ENCODE data around the gene TRAK1.

The TRAK1 gene

GRCh38 chr3:42092006-42092405 is 849 bp downstream of the TRAK1 start:
- Histone ChIP-seq H3K18ac (ENCODE audit: low read depth in 1 of 2, low read length in 2 of 2) (no peak overlapping the region), H3K4me2 (ENCODE audit: low read length, poor library complexity, severe bottlenecking) (no peak overlapping the region), H3K27me3 (ENCODE audit: control insufficient read depth in 1 of 2, insufficient read depth in 1 of 2, low read length in 2 of 2) (no peaks in the 10 kb centered on the region), H3K27ac (ENCODE audit: low read length, poor library complexity, severe bottlenecking) (no peak overlapping the region), H3K9ac (ENCODE audit: low read length) (peak overlapping the region; percentile 87), H3K9me3 (ENCODE audit: control insufficient read depth, low read length) (no peaks in the 10 kb centered on the region), H2BK5ac (ENCODE audit: low read depth, low read length, poor library complexity, severe bottlenecking) (no peak overlapping the region), H2BK120ac (ENCODE audit: low read depth, low read length) (no peak overlapping the region), H2AFZ (ENCODE audit: low read depth, low read length) (no peak overlapping the region), H3K4me3 (ENCODE audit: insufficient read depth in 1 of 2, low read depth in 1 of 2, low read length in 2 of 2) (peak overlapping the region in 1 of 2 experiments; percentile 71), H2BK15ac (ENCODE audit: low read depth, poor library complexity, severe bottlenecking) (no peak overlapping the region), H3K23ac (ENCODE audit: low read length in 2 of 2) (no peak overlapping the region), H4K91ac (ENCODE audit: low read length) (no peak overlapping the region), H2BK12ac (ENCODE audit: low read length in 2 of 2) (no peak overlapping the region), H3K36me3 (ENCODE audit: control insufficient read depth in 1 of 2, insufficient read depth in 2 of 2, low read depth in 1 of 2, low read length in 2 of 2) (peaks cover 27 to 62% of the 10 kb centered on the region in 2 experiments), H3K4ac (ENCODE audit: low read depth in 1 of 2, low read length in 2 of 2) (no peak overlapping the region), H3K4me1 (ENCODE audit: control insufficient read depth, insufficient read depth, low read depth, low read length) (peaks cover 13% of the 10 kb centered on the region), H3K14ac (ENCODE audit: low read length in 2 of 2) (no peak overlapping the region), H4K8ac (ENCODE audit: low read length) (no peak overlapping the region), H3K79me1 (replicated peaks; ENCODE audit: low read length, poor library complexity, severe bottlenecking) (peaks cover 44% of the 10 kb centered on the region), H2AK5ac (ENCODE audit: low read length, severe bottlenecking) (no peak overlapping the region)
- no peak for DNase-seq
- WGBS: 75% methylated on average over 3 of the region's 3 CpGs

- Histone ChIP-seq H2BK5ac (ENCODE audit: low read depth, low read length, poor library complexity, severe bottlenecking) (no peak overlapping the region), H3K79me1 (replicated peaks; ENCODE audit: low read length, poor library complexity, severe bottlenecking) (peaks cover 44% of the 10 kb centered on the region), H3K4ac (ENCODE audit: low read depth in 1 of 2, low read length in 2 of 2) (peak overlapping the region in 1 of 2 experiments; percentile 44), H2BK120ac (ENCODE audit: low read depth, low read length) (no peak overlapping the region), H3K4me3 (ENCODE audit: insufficient read depth in 1 of 2, low read depth in 1 of 2, low read length in 2 of 2) (no peak overlapping the region), H3K36me3 (ENCODE audit: control insufficient read depth in 1 of 2, insufficient read depth in 2 of 2, low read depth in 1 of 2, low read length in 2 of 2) (peaks cover 16 to 45% of the 10 kb centered on the region in 2 experiments), H2AFZ (ENCODE audit: low read depth, low read length) (no peak overlapping the region), H2AK5ac (ENCODE audit: low read length, severe bottlenecking) (peak overlapping the region; percentile 33), H3K14ac (ENCODE audit: low read length in 2 of 2) (no peak overlapping the region), H3K27ac (ENCODE audit: low read length, poor library complexity, severe bottlenecking) (no peak overlapping the region), H3K4me1 (ENCODE audit: control insufficient read depth, insufficient read depth, low read depth, low read length) (peaks cover 13% of the 10 kb centered on the region), H3K23ac (ENCODE audit: low read length in 2 of 2) (no peak overlapping the region), H3K4me2 (ENCODE audit: low read length, poor library complexity, severe bottlenecking) (no peak overlapping the region), H2BK12ac (ENCODE audit: low read length in 2 of 2) (no peak overlapping the region), H2BK15ac (ENCODE audit: low read depth, poor library complexity, severe bottlenecking) (no peak overlapping the region), H3K9me3 (ENCODE audit: control insufficient read depth, low read length) (no peaks in the 10 kb centered on the region), H3K9ac (ENCODE audit: low read length) (peak overlapping the region; percentile 33), H3K18ac (ENCODE audit: low read depth in 1 of 2, low read length in 2 of 2) (peak overlapping the region in 1 of 2 experiments; percentile 46), H4K8ac (ENCODE audit: low read length) (no peak overlapping the region), H3K27me3 (ENCODE audit: control insufficient read depth in 1 of 2, insufficient read depth in 1 of 2, low read length in 2 of 2) (no peaks in the 10 kb centered on the region), H4K91ac (ENCODE audit: low read length) (no peak overlapping the region)
- WGBS: 85% methylated on average over 4 of the region's 4 CpGs
- DNase-seq: no peak
Observed at GRCh38 chr3:42094128-42094527, 3.0 kb downstream of the TRAK1 start.

- Histone ChIP-seq H3K4me2 (ENCODE audit: low read length, poor library complexity, severe bottlenecking) (no peak overlapping the region), H3K18ac (ENCODE audit: low read depth in 1 of 2, low read length in 2 of 2) (no peak overlapping the region), H3K4me1 (ENCODE audit: control insufficient read depth, insufficient read depth, low read depth, low read length) (peaks cover 9% of the 10 kb centered on the region), H3K23ac (ENCODE audit: low read length in 2 of 2) (no peak overlapping the region), H2AK5ac (ENCODE audit: low read length, severe bottlenecking) (peak overlapping the region; percentile 63), H3K79me1 (replicated peaks; ENCODE audit: low read length, poor library complexity, severe bottlenecking) (peaks cover 43% of the 10 kb centered on the region), H3K4ac (ENCODE audit: low read depth in 1 of 2, low read length in 2 of 2) (no peak overlapping the region), H2BK120ac (ENCODE audit: low read depth, low read length) (no peak overlapping the region), H3K36me3 (ENCODE audit: control insufficient read depth in 1 of 2, insufficient read depth in 2 of 2, low read depth in 1 of 2, low read length in 2 of 2) (peaks cover 14 to 38% of the 10 kb centered on the region in 2 experiments), H2BK12ac (ENCODE audit: low read length in 2 of 2) (no peak overlapping the region), H3K4me3 (ENCODE audit: insufficient read depth in 1 of 2, low read depth in 1 of 2, low read length in 2 of 2) (no peak overlapping the region), H3K14ac (ENCODE audit: low read length in 2 of 2) (no peak overlapping the region), H3K9ac (ENCODE audit: low read length) (peak overlapping the region; percentile 33), H3K27ac (ENCODE audit: low read length, poor library complexity, severe bottlenecking) (no peak overlapping the region), H4K91ac (ENCODE audit: low read length) (no peak overlapping the region), H2AFZ (ENCODE audit: low read depth, low read length) (no peak overlapping the region), H4K8ac (ENCODE audit: low read length) (no peak overlapping the region), H2BK5ac (ENCODE audit: low read depth, low read length, poor library complexity, severe bottlenecking) (no peak overlapping the region), H3K27me3 (ENCODE audit: control insufficient read depth in 1 of 2, insufficient read depth in 1 of 2, low read length in 2 of 2) (no peaks in the 10 kb centered on the region), H3K9me3 (ENCODE audit: control insufficient read depth, low read length) (no peaks in the 10 kb centered on the region), H2BK15ac (ENCODE audit: low read depth, poor library complexity, severe bottlenecking) (no peak overlapping the region)
- no peak for DNase-seq
- WGBS: over 99% methylated on average over 3 of the region's 4 CpGs
Observed at GRCh38 chr3:42094691-42095391, 3.7 kb downstream of the TRAK1 start.

GRCh38 chr3:42095540-42095939 is 4.4 kb downstream of the TRAK1 start:
- no peak overlapping the region for H3K27ac ChIP-seq (ENCODE audit: low read length, poor library complexity, severe bottlenecking)
- H2BK15ac ChIP-seq (ENCODE audit: low read depth, poor library complexity, severe bottlenecking): no peak overlapping the region
- H2AFZ ChIP-seq (ENCODE audit: low read depth, low read length): no peak overlapping the region
- H3K4me3 ChIP-seq (ENCODE audit: insufficient read depth in 1 of 2, low read depth in 1 of 2, low read length in 2 of 2): no peak overlapping the region
- H4K91ac ChIP-seq (ENCODE audit: low read length): no peak overlapping the region
- 97% methylated on average over 2 of the region's 2 CpGs for WGBS
- H3K79me1 ChIP-seq (replicated peaks; ENCODE audit: low read length, poor library complexity, severe bottlenecking): peaks cover 39% of the 10 kb centered on the region
- H3K4me2 ChIP-seq (ENCODE audit: low read length, poor library complexity, severe bottlenecking): no peak overlapping the region
- H2AK5ac ChIP-seq (ENCODE audit: low read length, severe bottlenecking): peak overlapping the region; percentile 63
- H3K36me3 ChIP-seq (ENCODE audit: control insufficient read depth in 1 of 2, insufficient read depth in 2 of 2, low read depth in 1 of 2, low read length in 2 of 2): peaks cover 9 to 32% of the 10 kb centered on the region in 2 experiments
- H3K4me1 ChIP-seq (ENCODE audit: control insufficient read depth, insufficient read depth, low read depth, low read length): peaks cover 9% of the 10 kb centered on the region
- H3K4ac ChIP-seq (ENCODE audit: low read depth in 1 of 2, low read length in 2 of 2): no peak overlapping the region
- no peak for DNase-seq
- no peak overlapping the region for H3K18ac ChIP-seq (ENCODE audit: low read depth in 1 of 2, low read length in 2 of 2)
- H2BK120ac ChIP-seq (ENCODE audit: low read depth, low read length): no peak overlapping the region
- H3K9me3 ChIP-seq (ENCODE audit: control insufficient read depth, low read length): no peaks in the 10 kb centered on the region
- H2BK12ac ChIP-seq (ENCODE audit: low read length in 2 of 2): no peak overlapping the region
- H3K9ac ChIP-seq (ENCODE audit: low read length): no peak overlapping the region
- no peaks in the 10 kb centered on the region for H3K27me3 ChIP-seq (ENCODE audit: control insufficient read depth in 1 of 2, insufficient read depth in 1 of 2, low read length in 2 of 2)
- H2BK5ac ChIP-seq (ENCODE audit: low read depth, low read length, poor library complexity, severe bottlenecking): no peak overlapping the region
- no peak overlapping the region for H3K14ac ChIP-seq (ENCODE audit: low read length in 2 of 2)
- H4K8ac ChIP-seq (ENCODE audit: low read length): no peak overlapping the region
- H3K23ac ChIP-seq (ENCODE audit: low read length in 2 of 2): no peak overlapping the region
